ENCODE measurements around the gene ADM5. TPM values are rescaled to one million over a fixed set of nuclear protein-coding genes. Genes with fewer than 3 reads are reported as not detected.

ADM5 gene
- total RNA-seq, 1 donor from 2014 or later, result 9.5 TPM

DNA sequence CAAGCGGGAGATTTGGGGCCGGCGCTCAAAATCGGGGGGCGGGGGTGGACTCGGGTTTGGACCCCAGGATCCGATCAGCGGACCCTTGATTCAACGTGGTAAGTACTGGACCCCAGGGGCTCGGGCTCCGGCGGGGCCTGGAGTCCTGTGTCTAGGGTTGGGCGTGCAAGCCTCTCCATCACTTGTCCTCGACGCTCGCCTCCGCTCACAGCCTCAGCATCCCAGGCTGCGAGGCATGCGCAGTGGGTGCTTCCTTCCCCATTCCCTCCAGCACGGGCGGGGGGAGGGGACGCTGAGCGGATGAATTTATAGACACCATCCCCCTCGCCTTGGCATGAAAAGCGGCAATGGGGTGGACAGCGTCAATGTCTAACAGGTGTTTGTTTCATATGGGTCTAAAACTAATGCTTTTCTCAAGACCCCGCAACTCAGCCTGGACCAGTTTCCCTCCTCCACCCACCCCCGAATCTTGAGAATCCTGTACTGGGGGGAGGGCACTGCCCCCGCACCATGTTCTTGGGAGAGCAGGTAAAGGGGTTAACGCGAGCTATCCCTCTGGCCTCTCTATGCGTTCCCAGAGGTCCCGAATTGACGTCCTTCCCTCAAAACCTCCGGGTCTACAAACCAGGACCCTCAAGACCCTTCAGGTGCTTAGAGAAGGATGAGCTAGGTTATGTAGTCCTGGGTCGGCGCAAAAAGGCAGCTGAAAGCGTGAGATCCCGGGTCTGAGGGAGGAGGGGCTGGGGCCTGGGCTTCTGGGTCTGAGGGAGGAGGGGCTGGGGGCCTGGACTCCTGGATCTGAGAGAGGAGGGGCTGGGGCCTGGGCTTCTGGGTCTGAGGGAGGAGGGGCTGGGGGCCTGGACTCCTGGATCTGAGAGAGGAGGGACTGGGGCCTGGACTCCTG is 2.1 kb downstream of the ADM5 start:
- no peak overlapping the region for H3K27ac Mint-ChIP-seq
- ChIA-PET CTCF (no interaction called here), POLR2A (interaction anchor here (1.0 kb wide), 1 partner anchor 75 kb away, joined by 4 read pairs; the partner anchor contains the start of gene AP2A1)
- TF ChIP-seq, protein P1, sequence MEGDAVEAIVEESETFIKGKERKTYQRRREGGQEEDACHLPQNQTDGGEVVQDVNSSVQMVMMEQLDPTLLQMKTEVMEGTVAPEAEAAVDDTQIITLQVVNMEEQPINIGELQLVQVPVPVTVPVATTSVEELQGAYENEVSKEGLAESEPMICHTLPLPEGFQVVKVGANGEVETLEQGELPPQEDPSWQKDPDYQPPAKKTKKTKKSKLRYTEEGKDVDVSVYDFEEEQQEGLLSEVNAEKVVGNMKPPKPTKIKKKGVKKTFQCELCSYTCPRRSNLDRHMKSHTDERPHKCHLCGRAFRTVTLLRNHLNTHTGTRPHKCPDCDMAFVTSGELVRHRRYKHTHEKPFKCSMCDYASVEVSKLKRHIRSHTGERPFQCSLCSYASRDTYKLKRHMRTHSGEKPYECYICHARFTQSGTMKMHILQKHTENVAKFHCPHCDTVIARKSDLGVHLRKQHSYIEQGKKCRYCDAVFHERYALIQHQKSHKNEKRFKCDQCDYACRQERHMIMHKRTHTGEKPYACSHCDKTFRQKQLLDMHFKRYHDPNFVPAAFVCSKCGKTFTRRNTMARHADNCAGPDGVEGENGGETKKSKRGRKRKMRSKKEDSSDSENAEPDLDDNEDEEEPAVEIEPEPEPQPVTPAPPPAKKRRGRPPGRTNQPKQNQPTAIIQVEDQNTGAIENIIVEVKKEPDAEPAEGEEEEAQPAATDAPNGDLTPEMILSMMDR (IDR thresholded peaks at IDR 0.05), result no peak
- H3K4me3 Mint-ChIP-seq, result peak overlapping the region; percentile 87
- peaks cover 25% of the 10 kb centered on the region for H3K4me1 Mint-ChIP-seq
- DNase-seq (no peak), ATAC-seq (ENCODE audit: low read depth) (no peak)
- intact Hi-C loops (cut with micrococcal nuclease), result no loop called here
- H3K27me3 Mint-ChIP-seq, result peaks cover 22% of the 10 kb centered on the region
- H3K36me3 Mint-ChIP-seq (ENCODE audit: low read depth), result peaks cover 22% of the 10 kb centered on the region
- no peaks in the 10 kb centered on the region for H3K9me3 Mint-ChIP-seq

DNA sequence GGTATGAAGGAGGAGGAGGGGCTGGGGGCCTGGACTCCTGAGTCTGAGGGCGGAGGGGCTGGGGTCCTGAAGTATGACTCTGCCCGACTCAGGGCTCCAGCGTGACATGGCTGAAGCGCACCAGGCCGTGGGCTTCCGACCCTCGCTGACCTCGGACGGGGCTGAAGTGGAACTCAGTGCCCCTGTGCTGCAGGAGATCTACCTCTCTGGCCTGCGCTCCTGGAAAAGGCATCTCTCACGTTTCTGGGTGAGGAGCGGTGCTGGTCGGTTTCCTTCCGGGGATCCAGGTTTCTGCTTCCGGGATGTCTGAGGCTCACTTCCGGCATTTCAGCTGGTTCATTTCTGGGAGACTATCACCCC is 2.7 kb downstream of the ADM5 start:
- Mint-ChIP-seq H3K4me3 (no peak overlapping the region), H3K4me1 (peaks cover 25% of the 10 kb centered on the region), H3K9me3 (no peaks in the 10 kb centered on the region), H3K36me3 (ENCODE audit: low read depth) (peaks cover 19% of the 10 kb centered on the region), H3K27me3 (peaks cover 22% of the 10 kb centered on the region), H3K27ac (no peak overlapping the region)
- TF ChIP-seq, protein P1 (IDR thresholded peaks at IDR 0.05), result no peak
- intact Hi-C loops (cut with micrococcal nuclease), result no loop called here
- ATAC-seq (ENCODE audit: low read depth) (no peak), DNase-seq (no peak)
- ChIA-PET CTCF (no interaction called here), POLR2A (no interaction called here)

DNA sequence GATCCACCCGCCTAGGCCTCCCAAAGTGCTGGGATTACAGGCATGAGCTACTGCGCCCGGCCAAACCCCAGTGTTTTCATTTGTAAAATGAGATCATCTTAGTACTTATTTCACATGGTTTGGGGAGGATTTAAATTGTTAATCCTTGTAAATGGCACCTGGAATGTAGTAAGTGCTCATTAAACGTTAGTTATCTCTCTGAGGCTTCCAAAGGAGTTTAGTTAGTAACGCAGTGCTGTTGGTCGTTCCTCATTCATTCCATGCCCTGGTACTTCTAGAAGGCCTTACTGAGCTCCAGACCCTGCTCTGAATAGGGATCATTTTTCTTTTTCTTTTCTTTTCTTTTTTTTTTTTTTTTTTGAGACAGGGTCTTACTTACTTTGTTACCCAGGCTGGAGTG is 6.7 kb downstream of the ADM5 start:
- H3K36me3 Mint-ChIP-seq (ENCODE audit: low read depth), result no peaks in the 10 kb centered on the region
- H3K9me3 Mint-ChIP-seq, result no peaks in the 10 kb centered on the region
- ChIA-PET CTCF (no interaction called here), POLR2A (interaction anchor here (0.7 kb wide), 1 partner anchor 222 kb away, joined by 4 read pairs; no protein-coding TSS in a partner anchor)
- H3K4me1 Mint-ChIP-seq, result peaks cover 6% of the 10 kb centered on the region
- ATAC-seq (ENCODE audit: low read depth) (no peak), DNase-seq (no peak)
- intact Hi-C loops (cut with micrococcal nuclease), result no loop called here
- TF ChIP-seq, protein P1 (IDR thresholded peaks at IDR 0.05), result no peak
- no peak overlapping the region for H3K4me3 Mint-ChIP-seq
- H3K27me3 Mint-ChIP-seq, result peaks cover 15% of the 10 kb centered on the region
- H3K27ac Mint-ChIP-seq, result no peak overlapping the region

DNA sequence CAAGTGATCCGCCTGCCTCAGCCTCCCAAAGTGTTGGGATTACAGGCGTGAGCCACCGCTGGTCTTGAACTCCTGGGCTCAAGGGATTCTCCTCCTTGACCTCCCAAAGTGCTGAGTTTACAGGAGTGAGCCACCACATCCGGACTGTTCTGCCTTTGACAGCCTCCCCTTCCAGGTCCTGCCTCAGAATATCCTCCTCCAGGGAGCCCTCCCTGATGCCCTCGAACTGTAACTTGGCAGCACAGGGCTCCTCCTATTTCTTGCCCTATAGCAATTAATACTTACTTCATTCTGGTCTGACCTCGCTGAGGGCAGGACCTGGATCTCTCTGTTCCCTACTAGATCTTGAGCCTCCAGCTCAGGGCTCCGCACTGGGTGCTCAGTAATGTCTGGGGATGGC is 7.5 kb downstream of the ADM5 start:
- POLR2A ChIA-PET, result no interaction called here
- H3K27ac Mint-ChIP-seq, result no peak overlapping the region

GRCh38 chr19:49699364-49699763 is 10.0 kb downstream of the ADM5 start:
- ATAC-seq (ENCODE audit: low read depth) (no peak), DNase-seq (no peak)
- Mint-ChIP-seq H3K9me3 (no peaks in the 10 kb centered on the region), H3K4me1 (no peaks in the 10 kb centered on the region), H3K27me3 (peaks cover 2% of the 10 kb centered on the region), H3K27ac (no peak overlapping the region), H3K4me3 (no peak overlapping the region), H3K36me3 (ENCODE audit: low read depth) (no peaks in the 10 kb centered on the region)
- intact Hi-C loops (cut with micrococcal nuclease), result no loop called here
- POLR2A ChIA-PET, result interaction anchor here (0.7 to 0.9 kb wide), 2 partner anchors 18 to 699 kb away, joined by 8 to 13 read pairs; no protein-coding TSS in a partner anchor
- TF ChIP-seq, protein P1 (IDR thresholded peaks at IDR 0.05), result no peak
- CTCF ChIA-PET, result no interaction called here

More for the DNA sequence above, 7.5 kb downstream of the ADM5 start:
- H3K4me3 Mint-ChIP-seq, result no peak overlapping the region
- H3K4me1 Mint-ChIP-seq, result no peaks in the 10 kb centered on the region
- TF ChIP-seq, protein P1 (IDR thresholded peaks at IDR 0.05), result no peak
- intact Hi-C loops (cut with micrococcal nuclease), result no loop called here
- H3K36me3 Mint-ChIP-seq (ENCODE audit: low read depth), result no peaks in the 10 kb centered on the region
- H3K27me3 Mint-ChIP-seq, result peaks cover 15% of the 10 kb centered on the region
- H3K9me3 Mint-ChIP-seq, result no peaks in the 10 kb centered on the region
- no peak for ATAC-seq (ENCODE audit: low read depth)
- CTCF ChIA-PET, result no interaction called here
- DNase-seq, result no peak
